Right forelimb (tissue), 1 donor: ENCODE data around the gene MARK1.
"Not testable (repeated sequence)": the region's sequence is repeated elsewhere in the genome, so short reads cannot be mapped to it uniquely, and the experiment has no call there.

Experiments used
- DNase-seq: peaks from one replicate; pipeline ENCODE4 v3.0.0-alpha.2; 2018

MARK1 gene

DNA sequence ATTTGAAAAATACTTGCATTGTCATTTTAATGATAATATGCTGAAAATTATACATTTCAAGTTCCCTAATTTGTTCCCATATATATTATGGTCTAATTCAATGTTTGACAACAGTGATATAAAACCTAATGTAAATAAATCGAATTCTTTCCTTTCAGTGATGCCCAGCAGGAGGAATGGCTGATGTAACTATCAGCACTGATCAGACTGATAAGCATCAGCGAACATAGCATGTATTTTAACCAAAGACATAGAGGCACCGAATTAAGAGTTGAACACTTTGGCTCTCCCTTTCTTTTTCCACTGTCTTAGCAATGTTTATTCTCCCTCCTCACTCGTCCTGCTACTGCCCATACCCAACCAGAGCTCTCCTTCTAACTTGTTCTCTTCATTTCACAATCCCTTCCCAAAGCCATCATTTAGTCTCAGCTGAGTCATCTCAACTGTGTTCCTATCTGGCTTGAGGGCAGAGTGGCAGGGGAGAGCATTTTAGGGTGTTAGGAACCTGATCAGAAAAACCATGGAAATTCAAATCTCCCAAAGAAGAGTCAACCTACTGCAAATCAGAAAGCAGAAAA, 103.4 kb downstream of the MARK1 start:
- DNase-seq = no peak

DNA sequence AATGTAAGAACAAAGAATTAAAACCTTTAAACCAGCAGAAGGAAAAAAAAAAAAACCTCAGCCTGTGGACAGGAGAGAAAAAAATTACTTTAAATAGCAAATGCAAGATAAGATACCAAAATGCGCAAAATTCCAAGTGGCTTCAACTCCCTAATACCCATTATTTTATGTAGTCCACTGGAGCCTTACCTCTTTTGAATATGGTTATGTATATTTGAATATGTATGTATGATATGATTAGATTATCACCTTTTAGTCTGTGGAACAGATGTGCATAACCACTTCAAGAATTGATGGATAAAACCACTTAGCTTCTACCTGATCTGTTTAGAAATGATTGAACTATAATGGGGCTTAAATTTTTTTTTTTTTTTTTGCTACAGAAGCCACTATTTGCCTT, 109.8 kb downstream of the MARK1 start:
- DNase-seq = no peak

DNA sequence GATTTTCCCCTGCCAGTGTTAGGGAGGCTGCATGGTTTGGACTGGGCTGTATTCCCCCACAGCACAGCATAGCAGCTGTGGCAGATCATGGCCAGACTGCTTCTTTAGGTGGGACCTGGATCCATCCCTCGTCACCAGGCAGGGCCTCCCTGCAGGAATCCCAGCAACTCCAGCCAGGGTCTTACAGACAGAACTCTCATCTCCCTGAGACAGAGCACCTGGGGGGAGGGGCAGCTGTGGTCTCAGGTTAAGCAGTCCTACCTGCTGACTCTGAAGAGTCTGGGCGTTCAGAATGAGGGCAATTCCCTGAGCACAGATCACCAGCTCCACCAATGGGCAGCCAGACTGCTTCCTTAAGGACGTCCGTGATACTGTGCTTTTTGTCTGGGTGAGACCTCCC, 114.3 kb downstream of the MARK1 start:
- DNase-seq = no peak

DNA sequence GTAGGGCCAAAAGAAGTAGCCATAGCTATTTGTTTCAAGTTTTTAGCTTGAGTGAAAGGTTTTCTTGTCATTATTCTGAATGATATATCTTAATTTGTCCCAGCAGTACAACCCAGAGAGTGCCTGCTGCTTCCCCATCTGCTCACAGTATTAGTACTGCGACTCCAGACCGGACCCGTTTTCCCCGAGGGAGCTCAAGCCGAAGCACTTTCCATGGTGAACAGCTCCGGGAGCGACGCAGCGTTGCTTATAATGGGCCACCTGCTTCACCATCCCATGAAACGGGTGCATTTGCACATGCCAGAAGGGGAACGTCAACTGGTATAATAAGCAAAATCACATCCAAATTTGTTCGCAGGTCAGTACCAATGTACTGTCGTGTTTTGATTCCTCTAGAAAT, 125.1 kb downstream of the MARK1 start:
- no peak for DNase-seq

DNA sequence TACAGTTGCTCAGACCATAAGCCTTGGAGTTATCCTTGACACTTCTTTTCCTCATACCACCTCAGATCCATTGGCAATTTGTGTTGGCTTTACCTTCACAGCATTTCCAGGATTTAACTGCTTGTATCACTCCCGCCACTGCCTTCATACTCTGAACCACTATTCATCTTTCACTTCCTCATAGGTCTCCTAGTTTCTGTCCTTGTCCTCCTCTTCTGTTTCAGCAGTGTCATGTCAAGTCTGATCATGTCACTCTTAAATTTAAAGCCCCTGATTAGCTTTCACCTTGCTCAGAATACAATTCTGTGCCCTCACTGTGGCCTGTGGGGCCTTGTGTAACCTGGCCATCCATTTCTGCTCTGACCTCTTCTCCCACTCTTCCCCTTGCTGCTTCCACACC, 127.6 kb downstream of the MARK1 start:
- no peak for DNase-seq

DNA sequence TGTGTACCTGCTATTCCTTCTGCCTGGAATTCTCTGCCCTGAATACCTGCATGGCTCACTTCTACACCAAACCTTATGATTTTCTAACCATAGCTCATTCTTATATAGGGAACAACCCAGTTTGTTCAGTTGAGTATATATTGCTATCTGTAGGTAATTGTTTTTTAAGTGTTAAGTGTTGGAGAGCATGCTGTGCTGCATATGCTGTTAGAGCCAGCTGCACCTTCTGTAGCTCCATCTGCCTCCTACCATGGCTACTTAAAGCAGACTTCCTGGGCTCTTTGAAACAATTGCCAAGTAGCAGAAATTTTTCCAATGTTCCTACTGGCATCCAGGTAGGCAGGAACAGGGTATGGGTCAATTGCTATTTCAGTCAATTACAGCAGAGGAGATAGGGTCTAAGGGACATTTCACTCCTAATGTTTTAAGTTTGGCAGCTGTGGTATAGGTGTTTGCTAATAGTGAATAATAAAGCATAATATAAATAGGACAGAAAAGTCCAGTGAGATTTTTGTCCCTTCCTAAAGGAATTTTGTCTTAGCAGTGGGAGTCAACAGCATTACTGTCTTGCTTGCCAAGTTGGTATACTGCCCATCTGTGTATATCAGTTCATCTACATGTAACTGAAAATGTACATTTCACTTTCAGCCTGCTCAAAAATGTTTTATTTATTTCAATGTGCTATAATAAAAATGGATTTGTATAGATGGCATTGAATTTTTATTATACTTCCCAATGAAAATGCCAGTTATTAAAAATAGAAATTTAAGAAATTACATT, 128.2 kb downstream of the MARK1 start:
- no peak for DNase-seq

DNA sequence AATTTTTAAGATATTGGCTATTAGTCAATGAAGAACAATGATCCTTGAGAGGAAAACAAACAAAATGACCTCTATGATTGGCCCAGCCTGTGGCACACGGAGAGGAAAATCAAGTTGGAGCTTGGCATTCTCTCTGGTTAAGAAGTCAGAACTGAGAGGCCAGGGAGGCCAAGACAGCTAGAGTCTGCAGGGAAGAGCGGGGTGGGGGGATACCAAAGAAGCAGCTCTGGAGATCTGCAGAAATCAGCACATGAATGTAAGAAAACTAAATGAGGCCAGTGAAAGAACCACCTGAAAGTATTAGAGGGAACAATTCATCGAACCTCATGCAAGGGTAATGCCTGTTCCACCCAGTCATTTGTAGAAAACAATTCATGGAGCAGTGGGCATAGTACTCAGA, 138.4 kb downstream of the MARK1 start:
- DNase-seq = no peak

DNA sequence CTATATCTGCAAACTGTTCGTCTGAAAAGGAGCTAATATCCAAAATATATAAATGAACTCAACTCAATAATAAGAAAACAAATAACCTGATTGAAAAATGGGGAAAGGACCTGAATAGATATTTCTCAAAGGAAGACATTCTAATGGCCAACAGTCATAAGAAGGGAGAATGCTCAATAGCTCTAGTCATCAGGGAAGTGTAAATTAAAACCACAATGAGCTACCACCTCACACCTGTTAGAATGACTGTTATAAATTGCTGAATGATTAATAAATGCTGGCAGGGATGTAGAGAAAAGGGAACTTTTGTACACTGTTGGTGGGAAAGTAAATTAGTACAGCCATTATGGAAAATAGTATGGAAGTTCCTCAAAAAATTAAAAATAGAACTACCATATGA, 141.1 kb downstream of the MARK1 start:
- no peak for DNase-seq

DNA sequence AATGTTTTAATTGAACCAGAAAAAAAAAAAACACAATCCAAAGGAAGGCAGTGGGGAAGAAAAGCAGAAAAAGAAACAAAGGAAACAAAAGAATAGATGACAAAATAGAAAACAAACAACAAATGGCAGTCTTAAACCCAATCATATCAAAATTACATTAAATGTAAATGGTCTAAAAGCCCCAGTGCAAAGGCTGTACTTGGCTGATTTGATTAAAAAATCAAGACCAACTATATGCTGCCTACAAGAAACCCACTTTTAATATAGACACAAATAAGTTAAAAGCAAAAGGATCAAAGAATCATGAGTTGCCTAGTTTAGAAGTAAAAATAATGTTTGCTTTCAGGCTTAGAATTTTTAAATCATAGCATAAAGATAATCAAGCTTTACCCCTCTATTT, 142.4 kb downstream of the MARK1 start:
- DNase-seq = no peak

DNA sequence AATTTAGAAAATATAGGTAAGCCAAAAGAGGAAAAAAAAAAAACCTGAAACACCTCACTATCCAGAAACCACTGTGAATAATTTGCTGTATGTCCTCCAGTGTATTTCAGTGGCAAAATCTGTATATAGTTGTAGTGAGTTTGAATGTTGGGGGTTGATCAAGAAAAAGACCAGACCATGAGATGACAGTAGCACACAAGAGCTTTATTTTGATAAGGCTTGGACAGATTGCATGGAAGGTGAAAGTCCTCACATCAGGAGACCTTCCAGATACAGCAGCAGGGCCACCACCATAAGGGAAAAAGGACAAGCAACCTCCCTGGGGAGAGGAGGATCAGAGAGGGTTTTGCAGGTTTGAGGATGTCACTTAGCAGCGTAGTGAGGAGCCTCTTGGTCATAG, 146.0 kb downstream of the MARK1 start:
- no peak for DNase-seq

DNA sequence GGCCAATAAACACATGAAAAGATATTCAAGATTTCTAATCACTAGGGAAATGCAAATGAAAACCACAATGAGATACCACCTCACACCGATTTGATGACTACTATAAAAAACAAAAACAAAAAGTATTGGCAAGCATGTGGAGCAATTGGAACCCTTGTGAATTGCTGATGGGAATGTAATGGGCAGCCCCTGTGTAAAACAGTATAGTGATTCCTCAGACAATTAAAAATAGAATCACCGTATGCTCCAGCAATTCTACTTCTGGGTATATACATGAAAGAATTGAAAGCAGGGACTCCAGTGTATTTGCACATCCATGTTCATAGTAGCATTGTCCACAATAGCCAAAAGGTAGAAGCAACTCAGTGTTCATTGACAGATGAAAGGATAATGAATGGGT, 149.3 kb downstream of the MARK1 start:
- no peak for DNase-seq

DNA sequence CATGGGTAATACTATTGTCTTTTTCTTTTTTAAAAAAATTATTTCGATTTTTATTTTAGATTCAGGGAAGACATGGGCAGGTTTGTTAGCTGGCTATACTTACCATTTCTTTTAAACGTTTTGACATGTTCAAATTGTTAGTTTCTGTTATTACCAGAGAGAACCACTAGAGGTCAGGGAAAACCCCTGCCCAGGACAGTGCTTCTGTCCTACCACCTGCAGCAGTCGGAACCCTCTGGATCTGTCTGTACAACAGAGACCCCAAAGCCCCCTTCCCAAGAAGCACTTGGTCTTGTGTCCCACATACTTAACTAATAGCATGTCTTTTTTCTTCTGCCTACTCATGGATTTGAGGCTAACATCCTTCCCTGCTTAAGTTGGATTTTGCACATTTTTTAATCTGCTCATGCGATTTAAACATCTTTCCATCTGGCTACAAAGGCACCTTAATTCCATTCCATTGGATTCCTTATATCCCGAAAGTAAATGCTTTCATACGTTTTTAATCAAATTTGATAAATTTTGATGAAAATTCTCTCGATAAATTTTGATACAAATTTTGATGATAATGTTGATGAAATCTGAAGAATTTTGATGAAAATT, 152.2 kb downstream of the MARK1 start:
- DNase-seq = no peak

DNA sequence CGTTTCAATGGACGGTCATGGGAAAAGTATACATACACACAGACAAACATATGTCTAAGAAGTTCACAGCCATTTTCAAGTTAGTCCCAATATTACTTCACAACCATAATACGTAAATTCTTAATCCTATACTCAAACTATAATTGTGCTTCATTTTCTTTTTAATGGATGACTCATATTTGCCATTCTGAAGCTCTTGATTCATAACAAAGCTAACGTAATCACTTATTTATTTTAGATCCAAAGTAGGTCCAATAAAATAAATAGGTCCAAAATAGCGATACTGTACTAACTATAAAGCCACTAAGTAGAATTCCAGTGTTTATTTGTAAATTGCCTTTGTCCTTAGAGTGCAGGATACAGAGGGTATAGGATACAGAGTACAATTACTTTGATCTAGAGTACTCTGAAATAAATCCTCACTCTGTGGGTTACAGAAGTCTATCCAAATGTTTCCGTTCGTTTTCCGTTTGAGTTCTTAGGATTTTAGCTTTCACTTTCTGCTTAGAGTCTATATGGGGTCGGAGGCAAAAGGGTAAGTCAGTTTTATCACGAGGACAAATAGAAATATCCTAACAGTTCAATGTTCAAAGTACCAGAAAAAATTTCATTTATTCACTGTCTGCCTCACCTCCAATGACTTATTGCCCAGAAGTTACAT, 153.4 kb downstream of the MARK1 start:
- no peak for DNase-seq

DNA sequence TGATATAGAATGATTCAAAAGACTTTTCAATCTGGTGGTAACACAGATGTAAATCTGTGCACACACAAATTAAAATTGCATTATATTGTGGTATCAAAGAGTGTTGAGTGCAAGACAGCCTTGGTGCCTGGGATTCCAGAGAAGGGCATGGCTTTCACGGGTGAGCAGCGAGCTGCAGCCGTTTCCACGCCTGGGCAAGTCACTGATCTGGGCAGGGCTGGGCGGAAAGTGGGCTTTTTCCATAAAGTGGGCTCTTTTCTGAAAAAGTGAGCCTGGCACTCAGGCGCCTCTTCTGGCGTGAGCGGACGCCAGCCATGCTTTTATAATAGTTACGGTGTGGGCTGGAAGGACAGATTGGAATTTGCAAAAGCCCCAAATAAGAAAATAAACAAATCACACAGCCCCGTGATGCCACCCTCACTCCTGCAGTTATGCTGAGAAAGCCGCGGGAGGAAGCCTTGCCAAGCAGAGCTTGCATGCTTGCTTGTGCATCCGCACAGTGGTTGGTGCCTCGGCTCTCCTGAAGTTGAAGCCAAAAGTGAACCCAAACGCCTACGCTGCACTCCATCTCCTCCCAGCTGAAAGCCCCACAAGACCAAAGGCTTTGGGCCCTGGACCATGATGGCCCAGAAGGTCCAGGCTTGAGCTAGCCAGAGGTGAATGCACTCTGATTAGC, 155.1 kb downstream of the MARK1 start:
- no peak for DNase-seq

DNA sequence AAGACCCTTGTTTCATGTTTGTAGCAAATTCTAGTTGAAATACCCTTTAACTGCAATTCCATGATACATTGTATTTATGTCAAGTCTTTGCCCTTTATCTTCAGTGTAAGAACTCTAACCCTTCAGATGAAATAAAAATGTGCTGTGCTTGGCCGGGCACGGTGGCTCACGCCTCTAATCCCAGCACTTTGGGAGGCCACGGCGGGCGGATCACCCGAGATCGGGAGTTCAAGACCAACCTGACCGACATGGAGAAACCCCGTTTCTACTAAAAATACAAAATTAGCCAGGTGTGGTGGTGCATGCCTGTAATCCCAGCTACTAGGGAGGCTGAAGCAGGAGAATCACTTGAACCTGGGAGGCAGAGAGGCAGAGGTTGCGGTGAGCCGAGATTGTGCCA, 155.8 kb downstream of the MARK1 start:
- not testable (repeated sequence) for DNase-seq

DNA sequence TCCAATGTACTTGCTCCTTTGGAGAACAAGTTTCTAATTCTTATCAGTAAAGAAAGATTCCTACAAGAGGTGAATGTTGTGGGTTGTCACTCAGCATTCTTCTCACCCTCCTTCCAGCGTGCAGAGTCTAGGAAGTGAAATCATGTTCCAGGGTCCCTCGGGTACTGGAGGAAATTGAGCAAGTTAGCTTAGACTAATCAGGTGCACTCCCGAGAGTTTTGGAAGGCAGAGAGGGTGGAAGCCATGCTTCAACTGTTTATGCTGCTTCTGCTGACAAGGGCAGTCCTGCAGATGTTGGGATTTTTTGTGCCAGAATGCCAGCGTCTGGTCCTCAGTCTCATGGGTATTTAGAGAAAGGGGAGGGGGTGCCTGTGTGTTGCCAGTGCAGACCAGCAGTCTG, 157.0 kb downstream of the MARK1 start:
- no peak for DNase-seq

DNA sequence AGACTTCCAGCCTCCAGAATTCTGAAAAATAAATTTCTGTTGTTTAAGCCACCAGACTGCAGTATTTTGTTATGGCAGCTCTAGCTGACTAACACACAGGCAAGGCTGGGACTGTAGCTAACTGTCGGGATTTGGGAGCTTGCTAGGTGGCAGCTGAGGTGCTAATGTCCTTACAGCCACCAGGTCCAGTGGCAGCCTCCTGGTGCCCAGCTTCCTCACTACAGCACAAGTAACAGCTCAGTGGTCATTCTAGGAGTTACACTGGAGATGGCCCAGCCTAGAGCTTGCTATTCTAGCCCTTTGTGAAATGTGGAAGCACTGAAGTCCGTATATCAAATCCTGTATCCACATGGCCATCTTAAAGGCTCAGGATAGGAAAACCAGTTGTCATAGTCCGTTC, 157.9 kb downstream of the MARK1 start:
- DNase-seq = no peak

DNA sequence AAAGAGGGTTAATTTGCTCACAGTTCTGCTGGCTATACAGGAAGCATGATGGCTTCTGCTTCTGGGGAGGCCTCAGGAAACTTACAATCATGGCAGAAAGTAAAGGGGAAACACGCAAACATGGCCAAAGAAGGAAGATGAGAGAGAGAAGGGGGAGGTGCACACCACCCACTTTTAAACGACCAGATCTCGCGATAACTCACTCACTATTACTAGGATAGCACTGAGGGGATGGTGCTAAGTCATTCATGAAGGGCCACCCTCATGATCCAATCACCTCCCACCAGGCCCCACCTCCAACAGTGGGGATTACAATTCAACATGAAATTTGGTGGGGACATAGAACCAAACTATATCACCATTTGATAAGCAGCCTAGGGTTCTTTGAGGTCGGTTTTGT, 159.9 kb downstream of the MARK1 start:
- DNase-seq = no peak

DNA sequence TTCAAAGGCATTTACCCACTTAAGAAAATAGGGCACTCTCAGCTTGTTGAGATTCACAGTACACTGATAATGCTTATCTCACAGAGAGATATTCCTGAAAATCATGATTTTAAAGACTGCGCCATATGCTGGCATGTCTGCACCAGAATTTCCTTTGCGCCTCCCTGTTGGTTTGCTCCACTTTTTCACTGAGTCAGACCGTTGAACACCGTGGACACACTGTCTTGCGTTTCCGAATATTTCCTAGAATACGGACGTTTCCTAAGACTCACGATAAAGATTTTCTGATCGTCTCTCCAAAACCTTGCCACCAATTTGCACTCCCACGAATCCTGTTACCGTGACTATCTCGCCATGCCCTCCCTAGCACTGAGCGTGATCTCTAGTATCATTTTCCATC, 161.7 kb downstream of the MARK1 start:
- no peak for DNase-seq

DNA sequence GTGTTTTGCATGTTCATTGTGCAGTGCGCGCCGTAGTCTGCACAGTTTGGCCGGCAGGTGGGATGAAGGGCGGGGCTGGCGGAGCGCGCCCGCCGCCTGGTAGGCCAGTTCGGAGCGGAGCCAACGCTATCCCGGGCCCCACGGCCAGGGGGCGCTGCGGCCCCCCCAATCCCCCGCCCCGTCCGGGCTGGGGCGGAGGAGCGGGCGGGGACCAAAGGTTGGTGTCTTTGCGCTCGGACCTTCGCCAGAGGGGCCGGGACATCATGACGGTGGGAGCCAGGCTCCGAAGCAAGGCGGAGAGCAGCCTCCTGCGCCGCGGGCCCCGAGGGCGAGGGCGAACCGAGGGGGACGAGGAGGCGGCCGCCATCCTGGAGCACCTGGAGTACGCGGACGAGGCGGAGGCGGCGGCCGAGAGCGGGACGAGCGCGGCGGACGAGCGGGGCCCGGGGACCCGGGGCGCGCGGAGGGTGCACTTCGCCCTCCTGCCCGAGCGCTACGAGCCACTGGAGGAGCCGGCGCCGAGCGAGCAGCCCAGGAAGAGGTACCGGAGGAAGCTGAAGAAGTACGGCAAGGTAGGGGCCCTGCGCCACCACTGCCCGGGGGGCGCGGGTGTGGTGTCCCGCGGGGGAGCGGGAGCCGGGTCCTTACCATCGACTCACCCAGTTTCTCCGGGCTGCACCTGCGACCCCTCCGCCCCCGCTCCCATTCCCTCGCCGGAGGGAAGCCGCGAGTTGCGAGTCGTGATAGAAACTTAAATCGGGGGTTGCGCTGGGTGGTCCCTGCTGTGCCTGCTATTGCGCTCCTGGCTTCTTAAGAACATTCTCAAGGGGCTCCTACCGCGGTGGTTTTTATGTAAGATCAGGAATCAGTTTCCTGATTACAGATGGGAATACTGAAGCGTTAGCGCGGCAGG, 162.5 kb downstream of the MARK1 start, which contains the start of gene C1orf115:
Gene C1orf115, plus strand, starts transcription at position 224 of the 913 bp plus-strand sequence. Its CDS starts 40 bp downstream, at position 264.
- peak; percentile 85 for DNase-seq

DNA sequence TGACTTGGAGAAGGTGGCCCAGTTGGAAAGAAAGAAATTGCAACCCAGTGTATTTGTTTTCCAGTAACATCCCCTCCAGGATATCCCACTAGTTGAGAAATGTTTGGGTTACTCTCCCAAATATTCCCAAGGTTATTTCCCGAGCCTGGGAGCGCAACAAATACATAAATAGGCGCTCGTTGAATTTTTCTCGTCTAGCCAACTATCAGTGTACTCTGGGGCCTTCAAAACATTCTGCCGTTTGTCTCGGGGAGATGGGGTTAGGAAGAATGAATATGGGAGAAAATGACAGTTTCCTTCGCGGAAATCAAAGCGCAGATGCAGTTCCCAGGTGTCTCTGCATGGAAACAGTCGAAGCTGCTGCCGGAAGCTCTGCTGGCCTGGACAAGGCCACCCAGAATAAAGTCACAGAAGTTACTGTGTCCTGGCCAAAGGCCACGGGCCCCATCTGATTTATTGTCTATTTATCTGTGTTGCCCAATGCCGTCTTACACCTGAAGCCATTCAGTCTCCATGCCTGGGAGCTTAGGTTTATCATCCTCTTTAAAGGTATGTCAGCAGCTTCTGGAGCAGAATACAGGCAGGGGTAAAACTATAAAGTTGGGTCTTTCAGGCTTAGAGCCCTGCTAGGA, 163.2 kb downstream of the MARK1 start:
- DNase-seq = no peak
